Activated CD4-positive, CD25-positive, alpha-beta regulatory T cell (primary cell): ENCODE data around the gene GSK3B.
"Not testable (repeated sequence)": the region's sequence is repeated elsewhere in the genome, so short reads cannot be mapped to it uniquely, and the experiment has no call there.

Experiments
- DNase-seq, 4 experiments: peaks; one replicate each; lab custom pipeline; 2025; lab: John Stamatoyannopoulos, UW

The GSK3B gene

DNA sequence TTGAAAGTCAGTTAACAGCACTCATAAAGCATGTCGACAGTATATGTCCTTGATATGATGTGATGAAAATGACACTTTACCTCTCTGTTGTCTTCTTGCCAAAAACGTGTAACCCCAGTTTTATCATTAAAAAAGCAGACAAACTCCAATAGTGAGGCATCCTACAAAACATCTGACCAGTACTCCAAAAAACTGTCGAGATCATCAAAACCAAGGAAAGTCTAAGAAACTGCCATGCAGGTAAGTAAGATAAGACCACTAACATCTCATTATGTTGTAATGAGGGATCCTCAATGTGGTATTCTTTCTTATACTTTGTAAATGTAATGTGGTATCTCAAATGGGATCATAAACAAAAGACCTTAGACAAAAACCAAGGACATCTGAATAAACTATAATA is 160.0 kb downstream of the GSK3B start:
- DNase-seq = no peak

DNA sequence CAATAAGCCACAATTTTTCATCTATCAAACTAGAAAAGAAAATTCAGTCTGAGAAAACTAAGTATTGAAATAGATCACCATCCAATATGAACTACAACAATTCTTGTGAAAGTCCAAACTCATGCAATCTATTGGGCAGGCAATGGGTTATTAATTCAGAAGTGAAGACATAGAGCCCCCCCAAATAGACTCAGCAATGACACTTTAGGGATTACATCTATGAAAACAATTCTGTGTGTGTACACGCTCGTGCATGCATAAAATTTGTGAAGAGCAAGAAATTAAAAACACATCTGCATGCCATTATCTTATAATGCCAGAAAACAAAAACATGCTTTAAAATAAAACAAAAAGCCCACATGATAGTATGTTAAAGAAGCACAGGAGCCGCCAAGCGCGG is 161.0 kb downstream of the GSK3B start:
- DNase-seq = no peak

GRCh38 chr3:119930286-119930685 is 164.0 kb downstream of the GSK3B start:
- DNase-seq = no peak

- DNase-seq = no peak
These were observed 167.1 kb downstream of the GSK3B start for GRCh38 chr3:119927190-119927589.

DNA sequence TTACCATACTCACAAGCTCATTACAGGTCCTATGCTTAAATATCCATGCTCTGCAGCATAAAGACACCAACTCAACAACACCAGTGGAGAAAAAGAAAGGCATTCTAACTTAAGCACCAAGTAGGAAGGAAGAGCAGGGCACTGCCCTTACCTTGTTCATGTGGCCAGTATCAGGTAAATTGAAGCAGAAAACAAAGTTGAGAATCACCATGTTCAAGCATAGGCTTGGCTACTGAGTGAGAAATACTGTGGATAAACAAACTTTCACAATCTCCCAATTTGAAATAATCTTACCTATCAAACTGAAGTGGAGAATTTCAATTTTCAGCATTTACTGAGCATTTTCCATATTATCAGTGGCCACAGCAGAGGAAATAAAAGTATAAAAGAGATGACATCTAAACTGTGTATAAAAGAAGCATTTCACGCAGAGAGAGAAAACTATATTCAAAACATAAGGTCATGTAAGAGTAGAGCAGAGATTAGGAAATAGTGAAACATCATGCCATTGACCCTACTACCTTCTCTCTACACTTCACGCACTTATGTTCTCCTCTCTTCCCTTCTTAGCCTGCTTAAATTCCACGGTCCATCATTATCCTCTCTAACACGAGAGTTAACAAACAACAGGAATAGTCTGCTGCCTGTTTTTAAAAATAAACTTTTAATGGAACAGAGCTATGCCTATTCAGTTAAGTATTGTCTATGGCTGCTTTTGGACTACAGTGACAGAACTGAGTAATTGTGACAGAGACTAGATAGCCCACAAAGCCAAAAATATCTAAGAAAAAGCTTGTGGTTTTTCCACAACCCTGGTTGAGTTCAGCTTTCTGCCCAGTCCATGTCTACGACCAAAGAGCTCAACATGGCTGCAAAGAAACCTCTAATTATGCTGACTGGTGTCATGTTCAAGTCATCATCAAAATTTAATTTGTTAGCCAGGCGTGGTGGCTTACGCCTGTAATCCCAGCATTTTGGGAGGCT is 169.8 kb downstream of the GSK3B start:
- no peak for DNase-seq

- DNase-seq = no peak
These were observed 175.0 kb downstream of the GSK3B start for GRCh38 chr3:119918992-119919933.

GRCh38 chr3:119913021-119913420 is 181.2 kb downstream of the GSK3B start:
- no peak for DNase-seq

DNA sequence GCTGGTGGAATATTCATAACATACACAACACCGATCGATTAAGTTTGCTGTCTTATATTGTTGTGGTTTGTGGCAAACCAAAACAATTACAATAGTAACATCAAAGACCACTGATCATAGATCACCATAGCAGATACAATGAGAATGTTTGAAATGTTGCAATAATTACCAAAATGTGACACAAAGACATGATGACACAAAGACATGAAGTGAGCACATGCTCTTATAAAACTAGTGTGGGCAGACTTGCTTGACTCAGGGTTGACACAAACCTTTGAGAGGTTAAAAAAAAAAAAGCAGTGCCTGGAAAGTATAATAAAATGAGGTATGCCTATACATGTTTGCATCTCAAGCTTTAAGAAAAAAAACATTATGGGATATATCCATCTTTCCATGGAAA is 182.0 kb downstream of the GSK3B start:
- DNase-seq = no peak

GRCh38 chr3:119911748-119912147 is 182.5 kb downstream of the GSK3B start:
- DNase-seq = no peak

- no peak for DNase-seq
These were observed 192.2 kb downstream of the GSK3B start for GRCh38 chr3:119902061-119902460.

DNA sequence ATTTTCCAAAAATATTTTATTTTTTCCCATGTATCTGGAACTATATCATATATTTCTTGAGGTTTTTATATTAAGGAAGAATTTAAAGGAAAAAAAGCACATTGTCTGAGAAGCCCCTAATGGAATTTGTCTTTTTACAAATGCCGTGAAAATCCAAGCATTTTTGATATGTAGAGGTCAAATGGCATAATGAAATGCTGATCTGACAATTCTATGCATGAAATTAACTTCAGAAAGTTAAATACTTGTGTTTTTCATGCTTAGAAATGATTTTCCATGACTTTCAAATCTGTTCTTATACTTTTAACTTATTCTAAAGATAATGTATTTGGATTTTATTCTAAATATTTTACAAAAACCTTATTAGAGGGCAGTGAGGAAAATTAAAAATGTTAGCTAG is 193.1 kb downstream of the GSK3B start:
- no peak for DNase-seq

- DNase-seq = no peak
These were observed 195.1 kb downstream of the GSK3B start for GRCh38 chr3:119899192-119899511.

- no peak for DNase-seq
These were observed 195.6 kb downstream of the GSK3B start for GRCh38 chr3:119898478-119899191.

GRCh38 chr3:119894195-119894594 is 200.1 kb downstream of the GSK3B start:
- no peak for DNase-seq

DNA sequence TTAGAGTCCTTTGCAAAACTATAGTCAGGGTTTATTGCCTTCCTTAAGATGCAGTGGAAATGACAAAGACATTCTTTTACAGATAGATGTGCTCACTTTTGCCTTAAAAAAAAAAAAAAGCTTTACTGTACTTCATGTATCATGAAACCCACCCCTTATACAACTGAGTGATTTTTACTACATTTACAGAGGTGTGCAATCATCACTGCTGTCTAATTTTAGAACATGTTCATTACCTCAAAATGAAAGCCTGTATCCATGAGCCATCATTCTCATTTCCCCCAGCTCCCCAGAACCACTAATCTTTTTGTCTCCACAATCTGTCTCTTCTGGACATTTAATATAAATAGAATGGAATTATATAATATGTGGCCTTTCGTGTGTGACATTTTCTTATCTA is 200.5 kb downstream of the GSK3B start:
- no peak for DNase-seq

- DNase-seq = peak in 2 of 4 experiments; percentile 2 to 9
These were observed 202.1 kb downstream of the GSK3B start for GRCh38 chr3:119891944-119892721.

DNA sequence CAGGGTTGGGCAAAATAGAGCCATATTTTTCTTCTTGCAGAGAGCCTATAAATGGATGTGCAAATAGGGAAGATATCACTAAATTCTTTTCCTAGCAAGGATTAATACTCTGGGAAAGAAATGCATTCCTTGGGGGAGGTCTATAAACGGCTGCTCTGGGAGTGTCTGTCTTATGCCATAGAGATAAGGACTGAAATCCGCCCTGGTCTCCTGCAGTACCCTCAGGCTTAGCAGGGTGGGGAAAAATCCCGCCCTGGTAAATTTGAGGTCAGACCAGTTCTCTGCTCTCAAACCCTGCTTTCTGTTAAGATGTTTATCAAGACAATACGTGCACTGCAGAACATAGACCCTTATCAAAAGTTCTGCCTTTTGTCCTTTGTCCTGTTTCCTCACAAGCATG is 205.6 kb downstream of the GSK3B start:
- DNase-seq = not testable (repeated sequence)

DNA sequence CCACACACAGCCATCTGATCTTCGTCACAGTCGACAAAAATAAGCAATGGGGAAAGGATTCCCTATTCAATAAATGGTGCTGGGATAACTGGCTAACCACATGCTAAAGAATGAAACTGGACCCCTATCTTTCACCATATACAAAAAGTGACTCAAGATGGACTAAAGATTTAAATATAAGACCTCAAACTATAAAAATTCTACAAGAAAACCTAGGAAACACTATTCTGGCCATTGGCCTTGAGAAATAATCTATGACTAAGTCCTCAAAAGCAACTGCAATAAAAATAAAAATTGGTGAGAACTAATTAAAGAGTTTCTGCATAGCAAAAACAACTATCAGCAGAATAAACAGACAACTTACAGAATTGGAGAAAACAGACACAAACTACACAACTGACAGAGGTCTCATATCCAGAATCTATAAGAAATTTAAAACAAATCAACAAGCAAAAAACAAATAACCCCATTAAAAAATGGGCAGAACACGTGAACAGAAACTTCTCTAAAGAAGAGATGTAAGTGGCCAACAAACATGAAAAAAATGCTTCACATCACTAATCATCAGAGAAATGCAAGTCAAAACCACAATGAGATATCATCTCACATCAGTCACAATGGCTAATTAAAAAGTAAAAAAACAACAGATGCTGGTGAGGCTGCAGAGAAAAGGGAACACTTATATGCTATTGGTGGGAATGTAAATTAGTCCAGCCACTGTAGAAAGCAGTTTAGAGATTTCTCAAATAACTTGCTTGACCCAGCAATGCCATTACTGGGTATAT is 208.3 kb downstream of the GSK3B start:
- no peak for DNase-seq

DNA sequence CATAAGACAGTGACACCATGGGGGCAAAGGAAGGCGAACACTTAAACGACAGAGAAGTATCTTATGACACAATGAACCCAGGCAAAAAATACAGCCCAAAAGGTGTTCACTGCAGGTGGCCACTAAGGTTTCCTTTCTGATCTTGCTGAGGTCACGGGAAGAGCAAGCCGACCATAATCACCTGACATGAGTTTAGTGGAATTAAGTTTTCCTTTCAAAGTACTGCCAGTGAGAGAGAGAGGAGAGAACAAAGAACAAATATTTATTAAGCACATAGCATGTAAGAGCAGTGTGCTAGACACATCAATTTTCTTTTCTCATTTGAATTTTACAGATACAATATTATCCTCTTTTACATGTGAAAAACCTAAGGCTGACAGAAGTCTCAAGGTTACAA is 210.1 kb downstream of the GSK3B start:
- DNase-seq = no peak

- no peak for DNase-seq
These were observed 210.6 kb downstream of the GSK3B start for GRCh38 chr3:119883461-119884160.
